H9 (cell line): ENCODE results near the gene SLC36A4. TPM values are rescaled to one million over a fixed set of nuclear protein-coding genes. Genes with fewer than 3 reads are reported as not detected.

Experiments used
- DNase-seq: peaks from one replicate; pipeline ENCODE4 v3.0.0-alpha.2; 2017
- H2AFZ ChIP-seq: one replicate; pipeline ENCODE4 v1.6.1; 2013; ENCODE audit warnings: mild to moderate bottlenecking, low read length, control low read depth, moderate library complexity
- H2AK5ac ChIP-seq: 2 replicates; pipeline ENCODE4 v1.6.1; 2013; ENCODE audit warnings: low read length, control low read depth, mixed read lengths; ENCODE audit not compliant: insufficient read length
- H2BK120ac ChIP-seq: one replicate; pipeline ENCODE4 v1.6.1; 2013; ENCODE audit warnings: low read depth, mild to moderate bottlenecking, low read length, control low read depth, inconsistent platforms; ENCODE audit not compliant: poor library complexity, severe bottlenecking
- H2BK12ac ChIP-seq: 2 replicates; pipeline ENCODE4 v1.6.1; 2013; ENCODE audit warnings: low read length, control low read depth, mixed read lengths, low read depth; ENCODE audit not compliant: insufficient read length
- H2BK15ac ChIP-seq: 2 replicates; pipeline ENCODE4 v1.6.1; 2013; ENCODE audit warnings: low read depth, low read length, control low read depth
- H2BK20ac ChIP-seq: one replicate; pipeline ENCODE4 v1.6.1; 2013; ENCODE audit warnings: low read depth, mild to moderate bottlenecking, low read length, control low read depth, inconsistent platforms; ENCODE audit not compliant: poor library complexity, severe bottlenecking
- H2BK5ac ChIP-seq: 2 replicates; pipeline ENCODE4 v1.6.1; 2013; ENCODE audit warnings: low read length, control low read depth, mixed read lengths; ENCODE audit not compliant: insufficient read length
- H3K14ac ChIP-seq: 2 replicates; pipeline ENCODE4 v1.6.1; 2013; ENCODE audit warnings: low read length, control low read depth; ENCODE audit not compliant: insufficient read depth
- H3K18ac ChIP-seq: 2 replicates; pipeline ENCODE4 v1.6.1; 2013; ENCODE audit warnings: low read depth, mild to moderate bottlenecking, mixed read lengths, low read length, control low read depth; ENCODE audit not compliant: insufficient read length
- H3K23ac ChIP-seq: 2 replicates; pipeline ENCODE4 v1.6.1; 2013; ENCODE audit warnings: low read length, control low read depth, mixed read lengths, low read depth; ENCODE audit not compliant: insufficient read length
- H3K23me2 ChIP-seq: 2 replicates; pipeline ENCODE4 v1.6.1; 2013; ENCODE audit warnings: low read depth, mild to moderate bottlenecking, mixed read lengths, low read length, control low read depth; ENCODE audit not compliant: insufficient read length, poor library complexity, severe bottlenecking
- H3K27ac ChIP-seq: 2 replicates; pipeline ENCODE4 v1.5.1; 2013; ENCODE audit warnings: low read length, control low read depth, mixed read lengths, low read depth; ENCODE audit not compliant: insufficient read length
- H3K27me3 ChIP-seq: 2 replicates; pipeline ENCODE4 v1.6.1; 2013; ENCODE audit warnings: low read length, control low read depth, inconsistent platforms; ENCODE audit not compliant: insufficient read depth
- H3K4ac ChIP-seq: 2 replicates; pipeline ENCODE4 v1.6.1; 2013; ENCODE audit warnings: low read depth, mild to moderate bottlenecking, control low read depth, inconsistent platforms, low read length, moderate library complexity
- H3K4me1 ChIP-seq: 2 replicates; pipeline ENCODE4 v1.6.1; 2013; ENCODE audit warnings: low read length, control low read depth, inconsistent platforms; ENCODE audit not compliant: insufficient read depth
- H3K4me2 ChIP-seq: 2 replicates; pipeline ENCODE4 v1.6.1; 2013; ENCODE audit warnings: low read length, control low read depth, mixed read lengths; ENCODE audit not compliant: insufficient read length, insufficient read depth
- H3K56ac ChIP-seq: 2 replicates; pipeline ENCODE4 v1.6.1; 2013; ENCODE audit warnings: low read depth, mild to moderate bottlenecking, mixed read lengths, low read length, control low read depth; ENCODE audit not compliant: insufficient read length
- H3K79me1 ChIP-seq: 2 replicates; pipeline ENCODE4 v1.6.1; 2013; ENCODE audit warnings: low read depth, mild to moderate bottlenecking, moderate library complexity, low read length, control low read depth, inconsistent platforms; ENCODE audit not compliant: insufficient read depth, poor library complexity, severe bottlenecking
- H3K79me2 ChIP-seq: 2 replicates; pipeline ENCODE4 v1.6.1; 2013; ENCODE audit warnings: low read length, control low read depth, inconsistent platforms; ENCODE audit not compliant: insufficient read depth
- H3K9ac ChIP-seq: 2 replicates; pipeline ENCODE4 v1.6.1; 2013; ENCODE audit warnings: low read length, control low read depth, mixed read lengths; ENCODE audit not compliant: insufficient read length; ENCODE audit errors: extremely low read depth
- H3K9me3 ChIP-seq: one replicate; pipeline ENCODE4 v1.6.1; 2013; ENCODE audit warnings: low read depth, low read length, inconsistent platforms; ENCODE audit not compliant: control insufficient read depth
- H3T11ph ChIP-seq: one replicate; pipeline ENCODE4 v1.6.1; 2013; ENCODE audit warnings: mild to moderate bottlenecking, low read length, control low read depth, inconsistent platforms
- H4K20me1 ChIP-seq: one replicate; pipeline ENCODE4 v1.6.1; 2013; ENCODE audit not compliant: control insufficient read depth, insufficient read length, insufficient read depth
- H4K5ac ChIP-seq: 2 replicates; pipeline ENCODE4 v1.6.1; 2013; ENCODE audit warnings: low read depth, mild to moderate bottlenecking, mixed read lengths, low read length, control low read depth; ENCODE audit not compliant: insufficient read length
- H4K8ac ChIP-seq: replicated peaks from 2 replicates; pipeline ENCODE4 v1.6.1; 2013; ENCODE audit warnings: low read length, control low read depth, mixed read lengths, low read depth; ENCODE audit not compliant: insufficient read length
- H4K91ac ChIP-seq: 2 replicates; pipeline ENCODE4 v1.6.1; 2013; ENCODE audit warnings: low read depth, mild to moderate bottlenecking, moderate library complexity, mixed read lengths, low read length, control low read depth; ENCODE audit not compliant: insufficient read length
- H3K27ac Mint-ChIP-seq, 3 experiments: 2 replicates in 2 of 3; 3 replicates in 1 of 3; pipeline ENCODE4 v1.8.0; 2020 to 2021; ENCODE audit warnings: mixed read lengths in 3 of 3, mild to moderate bottlenecking in 1 of 3, moderate library complexity in 1 of 3
- H3K27me3 Mint-ChIP-seq: 2 replicates; pipeline ENCODE4 v1.8.0; 2021; ENCODE audit warnings: low read depth, mild to moderate bottlenecking, moderate library complexity, mixed read lengths
- H3K36me3 Mint-ChIP-seq, 3 experiments: 2 replicates in 2 of 3; 3 replicates in 1 of 3; pipeline ENCODE4 v1.8.0; 2020 to 2021; ENCODE audit warnings: low read depth in 3 of 3, mixed read lengths in 3 of 3; ENCODE audit not compliant: insufficient read depth in 1 of 3
- H3K4me1 Mint-ChIP-seq, 2 experiments: 2 replicates each; pipeline ENCODE4 v1.8.0; 2020; ENCODE audit warnings: mixed read lengths in 2 of 2
- H3K4me3 Mint-ChIP-seq, 2 experiments: 2 replicates in 1 of 2; 3 replicates in 1 of 2; pipeline ENCODE4 v1.8.0; 2020 to 2021; ENCODE audit warnings: mild to moderate bottlenecking in 2 of 2, mixed read lengths in 2 of 2, moderate library complexity in 1 of 2
- H3K9me3 Mint-ChIP-seq, 2 experiments: 2 replicates in 1 of 2; 3 replicates in 1 of 2; pipeline ENCODE4 v1.8.0; 2020; ENCODE audit warnings: mild to moderate bottlenecking in 2 of 2, mixed read lengths in 2 of 2, moderate library complexity in 1 of 2
- WGBS: extraction: QIAGEN DNeasy Blood & Tissue Kit; methylation state at CpG from one replicate; pipeline ENCODE4 v1.1.7; 2013; ENCODE audit warnings: missing lambda C conversion rate, low lambda C conversion rate, mixed read lengths; ENCODE audit not compliant: insufficient read length; ENCODE audit errors: extremely low coverage; 5-methylcytosine and 5-hydroxymethylcytosine counted together
- total RNA-seq: library from RNA; stranded (reverse); gene quantifications from 2 replicates; pipeline ENCODE4 v1.2.1, GENCODE V29; 2021
- TF ChIP-seq, protein P1 (sequence below): fragments of 200-600 bp; sonication (generic); conservative IDR thresholded peaks from 3 replicates; pipeline ENCODE4 v1.8.0; 2021; ENCODE audit warnings: antibody characterized with exemption, mild to moderate bottlenecking

Gene SLC36A4
- total RNA-seq, 1 experiment from 2014 or later: 33.3 TPM

DNA sequence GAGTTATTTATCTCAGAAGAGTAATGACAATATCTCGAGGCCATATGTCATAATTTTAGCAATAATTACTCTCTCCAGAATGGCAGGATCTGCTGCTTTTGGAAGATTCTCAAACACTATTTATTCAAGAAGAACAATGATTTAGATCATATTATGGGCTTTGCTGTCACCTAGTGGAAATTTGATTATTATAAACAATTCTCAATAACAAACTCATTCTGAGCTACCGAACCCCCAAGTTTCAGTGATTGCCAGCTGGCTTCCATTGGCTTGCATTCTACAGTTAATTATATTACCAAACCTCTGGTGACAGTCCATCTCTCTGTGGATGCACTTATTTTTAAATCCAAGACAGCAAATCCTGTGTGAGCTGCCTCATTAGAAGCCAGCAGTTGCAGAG lies 27.9 kb upstream of the SLC36A4 start:
- no peak overlapping the region for H3K4me2 ChIP-seq
- H3K18ac ChIP-seq: no peak overlapping the region
- Mint-ChIP-seq H3K4me3 (no peak overlapping the region), H3K36me3 (no peaks in the 10 kb centered on the region), H3K27me3 (peaks cover 1% of the 10 kb centered on the region; the same call in 1 of the 2 replicates), H3K4me1 (no peaks in the 10 kb centered on the region), H3K9me3 (peaks cover 0 to 2% of the 10 kb centered on the region in 2 experiments; a peak in 1 of 5 replicates), H3K27ac (no peak overlapping the region)
- H3K14ac ChIP-seq: no peak overlapping the region
- no peaks in the 10 kb centered on the region for H3K23me2 ChIP-seq
- H2AFZ ChIP-seq: no peak overlapping the region
- no peaks in the 10 kb centered on the region for H3K9me3 ChIP-seq
- no peak overlapping the region for H3K23ac ChIP-seq
- no peaks in the 10 kb centered on the region; the same call in 1 of the 2 replicates for H3K27me3 ChIP-seq
- no peak overlapping the region for H3K27ac ChIP-seq
- H2BK15ac ChIP-seq: no peak overlapping the region
- no peak overlapping the region for H3K56ac ChIP-seq
- TF ChIP-seq, protein P1, sequence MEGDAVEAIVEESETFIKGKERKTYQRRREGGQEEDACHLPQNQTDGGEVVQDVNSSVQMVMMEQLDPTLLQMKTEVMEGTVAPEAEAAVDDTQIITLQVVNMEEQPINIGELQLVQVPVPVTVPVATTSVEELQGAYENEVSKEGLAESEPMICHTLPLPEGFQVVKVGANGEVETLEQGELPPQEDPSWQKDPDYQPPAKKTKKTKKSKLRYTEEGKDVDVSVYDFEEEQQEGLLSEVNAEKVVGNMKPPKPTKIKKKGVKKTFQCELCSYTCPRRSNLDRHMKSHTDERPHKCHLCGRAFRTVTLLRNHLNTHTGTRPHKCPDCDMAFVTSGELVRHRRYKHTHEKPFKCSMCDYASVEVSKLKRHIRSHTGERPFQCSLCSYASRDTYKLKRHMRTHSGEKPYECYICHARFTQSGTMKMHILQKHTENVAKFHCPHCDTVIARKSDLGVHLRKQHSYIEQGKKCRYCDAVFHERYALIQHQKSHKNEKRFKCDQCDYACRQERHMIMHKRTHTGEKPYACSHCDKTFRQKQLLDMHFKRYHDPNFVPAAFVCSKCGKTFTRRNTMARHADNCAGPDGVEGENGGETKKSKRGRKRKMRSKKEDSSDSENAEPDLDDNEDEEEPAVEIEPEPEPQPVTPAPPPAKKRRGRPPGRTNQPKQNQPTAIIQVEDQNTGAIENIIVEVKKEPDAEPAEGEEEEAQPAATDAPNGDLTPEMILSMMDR: peak; percentile 39; the same call in 1 of the 3 replicates
- H4K8ac ChIP-seq: no peak overlapping the region
- WGBS: no CpG with 5 or more reads among the region's 2 CpGs
- H3K4me1 ChIP-seq: no peaks in the 10 kb centered on the region
- H2BK5ac ChIP-seq: no peak overlapping the region
- no peak overlapping the region for H2BK12ac ChIP-seq
- H3K9ac ChIP-seq: no peak overlapping the region
- no peak overlapping the region for H2BK20ac ChIP-seq
- H3K79me2 ChIP-seq: no peaks in the 10 kb centered on the region
- H4K5ac ChIP-seq: no peak overlapping the region
- H3T11ph ChIP-seq: no peak overlapping the region
- H2AK5ac ChIP-seq: no peak overlapping the region
- H2BK120ac ChIP-seq: no peak overlapping the region
- no peak for DNase-seq
- H4K20me1 ChIP-seq: no peaks in the 10 kb centered on the region
- H3K79me1 ChIP-seq: no peaks in the 10 kb centered on the region
- no peak overlapping the region for H3K4ac ChIP-seq
- H4K91ac ChIP-seq: no peak overlapping the region
